SW480 (cell line): Measurements from ENCODE around the gene SUPT4H1.

Experiments
- DNase-seq: peaks from one replicate; pipeline ENCODE4 v3.0.0-alpha.2; 2016; ENCODE audit warnings: low spot score

SUPT4H1 gene

DNA sequence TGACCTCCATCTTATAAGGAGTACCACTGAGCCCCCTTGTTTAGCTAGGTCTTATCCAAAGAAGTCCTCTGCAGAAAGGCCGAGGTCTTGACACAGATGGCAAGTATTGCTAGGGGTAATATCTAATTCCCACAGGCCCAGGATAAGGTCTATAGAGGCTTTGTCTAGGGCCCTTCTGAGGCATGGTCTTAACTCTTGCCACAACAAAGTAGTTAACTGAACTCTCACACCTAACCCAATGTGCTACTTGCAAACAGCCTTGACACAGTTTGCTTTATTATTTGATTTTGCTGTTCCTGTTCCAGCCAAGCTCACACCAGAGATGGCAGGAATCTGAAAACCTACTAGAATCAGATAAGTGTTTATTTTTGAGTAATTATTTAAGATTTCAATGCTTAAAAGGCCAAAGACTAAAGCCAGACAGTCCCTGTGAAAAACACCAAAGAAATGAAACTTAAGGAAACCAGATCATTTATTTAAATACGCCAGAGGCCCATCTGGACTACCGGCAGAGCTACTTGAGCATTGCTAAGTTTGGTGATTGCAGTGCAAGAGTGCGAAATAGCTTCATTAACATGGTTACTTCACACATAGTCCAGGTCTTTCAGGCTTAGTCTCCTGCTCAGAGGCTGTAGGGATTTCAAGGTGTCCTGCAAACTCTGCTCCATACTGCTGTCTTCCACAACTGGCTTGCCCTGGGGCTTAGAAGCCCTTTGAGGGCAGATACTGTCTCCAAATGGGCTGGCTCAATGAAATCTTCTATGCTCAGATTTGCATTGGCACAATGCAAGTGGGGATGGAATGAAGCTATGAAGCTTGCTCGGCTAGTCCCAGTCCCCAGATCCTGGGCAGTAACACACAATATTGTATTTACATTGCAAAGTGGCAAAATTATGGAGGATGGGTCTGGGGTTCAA lies 28.5 kb upstream of the SUPT4H1 start:
- DNase-seq = no peak

GRCh38 chr17:58379511-58379824 lies 27.5 kb upstream of the SUPT4H1 start:
- peak; percentile 58 for DNase-seq

GRCh38 chr17:58378733-58379510 lies 26.9 kb upstream of the SUPT4H1 start:
- DNase-seq = peak; percentile 68

DNA sequence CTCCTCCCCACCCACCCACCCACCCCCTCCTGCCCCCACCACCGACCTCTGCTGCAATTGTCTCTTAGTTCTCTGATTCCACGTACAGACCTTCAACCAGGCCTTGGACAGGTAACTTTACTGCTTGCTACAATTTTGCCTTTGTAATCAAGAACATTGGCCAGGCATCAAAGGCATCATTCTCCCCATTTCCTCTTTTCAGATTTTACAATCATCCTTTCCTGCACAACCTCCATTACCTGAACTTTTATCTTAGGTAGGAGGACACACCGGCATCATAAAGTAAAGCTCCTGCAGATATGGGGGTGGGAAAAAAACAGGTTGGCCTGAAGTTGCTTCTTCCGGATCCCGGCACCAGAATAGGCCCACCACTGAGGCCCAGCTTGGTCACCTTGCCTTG lies 25.7 kb upstream of the SUPT4H1 start:
- peak; percentile 61 for DNase-seq

DNA sequence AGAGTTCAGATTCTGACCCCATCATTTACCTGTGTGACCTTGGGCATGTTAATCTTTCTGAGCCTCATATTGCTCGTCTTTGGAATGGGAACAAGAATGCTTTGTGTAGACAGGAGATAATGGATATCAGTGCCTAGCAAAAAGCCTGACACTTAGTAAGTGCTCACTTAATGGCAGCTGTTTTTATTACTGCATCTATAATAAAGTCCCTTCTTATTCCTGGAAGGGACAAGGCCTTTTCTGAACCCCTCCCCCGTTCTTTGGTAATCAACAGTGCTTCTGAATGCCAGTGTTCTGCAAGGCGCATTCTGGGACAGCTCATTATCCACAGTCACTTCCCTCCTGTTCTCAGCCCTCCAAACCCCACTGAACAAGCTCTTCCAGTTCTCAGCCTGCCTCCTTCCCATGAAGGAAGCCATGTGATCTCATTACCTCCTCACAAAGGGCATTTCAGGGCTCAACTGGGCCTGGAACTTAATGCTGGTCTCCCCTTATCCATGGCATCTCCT lies 25.1 kb upstream of the SUPT4H1 start:
- DNase-seq = peak; percentile 54

- DNase-seq = no peak
These were observed 24.5 kb upstream of the SUPT4H1 start for GRCh38 chr17:58376472-58377000.

DNA sequence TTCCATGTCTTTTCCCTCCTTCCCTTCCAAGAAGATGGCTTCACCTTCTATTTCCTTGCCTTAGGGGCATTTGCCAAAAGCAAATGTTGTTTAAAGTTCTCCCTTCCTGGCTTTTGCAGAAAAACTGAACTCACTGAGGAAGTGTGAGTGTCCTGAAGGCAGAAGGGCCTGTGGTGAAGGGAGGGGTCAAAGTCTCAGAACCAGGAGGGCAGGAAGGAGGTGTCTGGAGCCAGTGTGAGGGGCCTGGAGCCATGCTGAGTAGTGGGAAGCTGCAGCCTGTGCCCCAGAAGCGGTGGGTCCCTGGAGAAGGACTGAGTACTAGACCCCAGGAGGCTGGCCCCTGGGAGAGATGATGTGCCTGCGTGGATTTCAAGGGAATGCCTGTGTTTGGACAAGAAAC lies 23.8 kb upstream of the SUPT4H1 start:
- no peak for DNase-seq

DNA sequence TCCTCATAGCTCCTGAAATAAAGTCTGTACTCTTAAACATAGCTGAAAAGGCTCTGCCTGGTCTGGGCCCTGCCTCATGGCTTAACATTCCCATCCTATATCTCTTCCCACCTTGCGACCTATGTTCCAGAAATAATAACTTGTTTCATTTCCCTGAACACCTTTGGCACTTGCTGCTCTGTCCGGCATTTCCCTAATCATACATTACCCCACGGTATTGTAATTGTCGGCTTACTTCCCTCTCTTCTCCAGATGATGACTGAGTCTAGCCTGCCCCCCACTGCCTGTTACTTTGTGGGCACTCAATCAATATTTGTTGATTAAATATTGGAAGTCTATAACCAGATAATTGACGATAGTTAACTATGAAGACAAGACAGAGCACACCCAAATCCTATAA lies 23.3 kb upstream of the SUPT4H1 start:
- no peak for DNase-seq

GRCh38 chr17:58373923-58374322 lies 21.9 kb upstream of the SUPT4H1 start:
- DNase-seq = no peak

- DNase-seq = no peak
These were observed 21.0 kb upstream of the SUPT4H1 start for GRCh38 chr17:58373003-58373402.

- DNase-seq = no peak
These were observed 19.4 kb upstream of the SUPT4H1 start for GRCh38 chr17:58371300-58371950.

DNA sequence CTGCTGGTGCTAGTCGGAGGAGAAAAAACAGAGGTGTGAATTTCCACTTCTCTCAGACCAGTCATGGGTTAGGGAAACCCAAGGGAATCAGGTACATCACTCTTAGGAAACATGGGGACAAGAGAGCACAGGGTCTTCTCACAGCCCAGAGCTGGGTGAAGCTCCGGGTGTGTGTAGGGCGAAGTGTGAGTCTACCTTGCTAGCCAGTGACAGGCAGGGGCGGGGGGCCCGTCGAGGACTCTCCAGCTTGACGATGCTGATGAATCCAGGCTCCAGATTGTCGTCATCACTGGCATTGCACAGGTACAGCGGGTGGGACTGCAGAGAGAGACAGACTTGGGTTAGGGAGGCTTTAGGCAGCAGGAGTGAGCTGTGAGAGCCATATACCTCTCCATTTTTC lies 18.7 kb upstream of the SUPT4H1 start:
- no peak for DNase-seq

- DNase-seq = no peak
These were observed 18.3 kb upstream of the SUPT4H1 start for GRCh38 chr17:58370309-58370708.

GRCh38 chr17:58369214-58370031 lies 17.4 kb upstream of the SUPT4H1 start:
- DNase-seq = no peak

GRCh38 chr17:58368860-58369213 lies 16.8 kb upstream of the SUPT4H1 start:
- DNase-seq = no peak

DNA sequence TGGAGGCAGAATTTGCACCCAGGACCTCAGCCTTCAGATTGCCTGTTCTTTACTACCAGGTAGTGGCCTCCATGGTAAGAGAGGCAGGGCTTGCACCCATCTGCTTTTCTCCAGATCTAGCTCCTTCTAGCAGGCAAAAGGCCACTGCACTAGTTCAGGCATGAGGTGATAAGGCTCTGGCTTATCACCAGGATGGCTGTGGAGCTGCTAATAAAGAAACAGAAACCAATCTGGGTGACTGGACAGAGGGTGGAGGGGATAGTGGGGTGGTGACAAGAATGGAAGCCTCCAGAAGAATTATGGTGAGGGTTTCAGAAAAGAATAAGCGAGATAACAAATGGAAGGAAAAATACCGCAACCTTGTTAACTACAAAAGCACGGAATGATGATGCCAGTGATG lies 15.5 kb upstream of the SUPT4H1 start:
- no peak for DNase-seq

- DNase-seq = no peak
These were observed 14.1 kb upstream of the SUPT4H1 start for GRCh38 chr17:58365980-58366595.

GRCh38 chr17:58365185-58365979 lies 13.4 kb upstream of the SUPT4H1 start:
- no peak for DNase-seq

- DNase-seq = no peak
These were observed 12.4 kb upstream of the SUPT4H1 start for GRCh38 chr17:58364270-58364942.
